NCI-H69 (cell line): ENCODE results near the gene RACGAP1.
"Not testable (repeated sequence)": the region's sequence is repeated elsewhere in the genome, so short reads cannot be mapped to it uniquely, and the experiment has no call there.

Experiments
- DNase-seq: peaks from one replicate; lab custom pipeline; 2025; lab: John Stamatoyannopoulos, UW

Gene RACGAP1

GRCh38 chr12:50055831-50056638 is 30.7 kb upstream of the RACGAP1 start:
- peak; percentile 83 for DNase-seq

GRCh38 chr12:50053583-50053982 is 28.3 kb upstream of the RACGAP1 start:
- DNase-seq, result no peak

- peak; percentile 71 for DNase-seq
Measured at GRCh38 chr12:50052964-50053363, 27.7 kb upstream of the RACGAP1 start.

GRCh38 chr12:50052544-50052943 is 27.2 kb upstream of the RACGAP1 start:
- peak; percentile 51 for DNase-seq

GRCh38 chr12:50051101-50051806 is 26.0 kb upstream of the RACGAP1 start:
- peak; percentile 59 for DNase-seq

GRCh38 chr12:50050410-50051098 is 25.3 kb upstream of the RACGAP1 start:
- peak; percentile 66 for DNase-seq

- no peak for DNase-seq
Measured at GRCh38 chr12:50050119-50050385, 24.8 kb upstream of the RACGAP1 start.

GRCh38 chr12:50049254-50050118 is 24.2 kb upstream of the RACGAP1 start:
- DNase-seq, result peak; percentile 51

- DNase-seq, result no peak
Measured at GRCh38 chr12:50047693-50048250, 22.5 kb upstream of the RACGAP1 start.

- no peak for DNase-seq
Measured at GRCh38 chr12:50043854-50044253, 18.6 kb upstream of the RACGAP1 start.

GRCh38 chr12:50043308-50043707 is 18.0 kb upstream of the RACGAP1 start:
- DNase-seq, result no peak

GRCh38 chr12:50042693-50043092 is 17.4 kb upstream of the RACGAP1 start:
- no peak for DNase-seq

GRCh38 chr12:50041962-50042361 is 16.7 kb upstream of the RACGAP1 start:
- no peak for DNase-seq

GRCh38 chr12:50041062-50041860 is 16.0 kb upstream of the RACGAP1 start:
- no peak for DNase-seq

- DNase-seq, result no peak
Measured at GRCh38 chr12:50040657-50041056, 15.4 kb upstream of the RACGAP1 start.

GRCh38 chr12:50039151-50039835 is 14.0 kb upstream of the RACGAP1 start:
- peak; percentile 85 for DNase-seq

- DNase-seq, result no peak
Measured at GRCh38 chr12:50038336-50038735, 13.0 kb upstream of the RACGAP1 start.

- no peak for DNase-seq
Measured at GRCh38 chr12:50032854-50033581, 7.7 kb upstream of the RACGAP1 start.

GRCh38 chr12:50032515-50032853 is 7.2 kb upstream of the RACGAP1 start:
- no peak for DNase-seq

GRCh38 chr12:50030449-50030848 is 5.2 kb upstream of the RACGAP1 start:
- DNase-seq, result not testable (repeated sequence)
